ENCODE measurements around the gene TTC39C. TPM values are rescaled to one million over a fixed set of nuclear protein-coding genes. Genes with fewer than 3 reads are reported as not detected.

Gene TTC39C
- total RNA-seq, 4 donors from 2014 or later: 10.6 to 25.4 (median 12.9) TPM

DNA sequence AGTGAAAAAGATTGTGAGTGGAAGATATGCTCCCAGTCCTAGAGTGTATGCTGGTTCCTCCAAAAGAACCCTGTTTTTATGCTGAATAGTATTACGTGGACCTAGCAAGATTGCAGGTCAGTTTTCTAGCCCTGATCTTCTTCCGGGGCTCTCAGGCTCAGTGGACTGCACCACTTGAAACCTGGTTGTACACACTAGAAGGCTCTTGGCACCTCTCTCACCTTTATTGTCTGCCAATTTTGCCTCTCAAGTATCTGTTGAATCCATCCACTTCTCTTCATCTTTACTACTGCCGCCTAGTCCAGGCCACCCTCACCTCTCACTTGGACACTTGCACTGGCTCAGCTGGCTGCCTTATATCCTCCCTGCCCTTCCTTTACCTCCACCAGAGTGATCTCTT is 16.8 kb downstream of the TTC39C start:
- Histone ChIP-seq H3K36me3 (no peaks in the 10 kb centered on the region), H3K27ac (no peak overlapping the region), H3K9me3 (no peaks in the 10 kb centered on the region), H3K4me1 (no peaks in the 10 kb centered on the region), H3K27me3 (no peaks in the 10 kb centered on the region), H3K4me3 (replicated peaks in 1 of 3) (no peak overlapping the region)
- 35 to 45% methylated on average over 3 of the region's 3 CpGs for WGBS, 2 donors
- TF ChIP-seq, protein P1, sequence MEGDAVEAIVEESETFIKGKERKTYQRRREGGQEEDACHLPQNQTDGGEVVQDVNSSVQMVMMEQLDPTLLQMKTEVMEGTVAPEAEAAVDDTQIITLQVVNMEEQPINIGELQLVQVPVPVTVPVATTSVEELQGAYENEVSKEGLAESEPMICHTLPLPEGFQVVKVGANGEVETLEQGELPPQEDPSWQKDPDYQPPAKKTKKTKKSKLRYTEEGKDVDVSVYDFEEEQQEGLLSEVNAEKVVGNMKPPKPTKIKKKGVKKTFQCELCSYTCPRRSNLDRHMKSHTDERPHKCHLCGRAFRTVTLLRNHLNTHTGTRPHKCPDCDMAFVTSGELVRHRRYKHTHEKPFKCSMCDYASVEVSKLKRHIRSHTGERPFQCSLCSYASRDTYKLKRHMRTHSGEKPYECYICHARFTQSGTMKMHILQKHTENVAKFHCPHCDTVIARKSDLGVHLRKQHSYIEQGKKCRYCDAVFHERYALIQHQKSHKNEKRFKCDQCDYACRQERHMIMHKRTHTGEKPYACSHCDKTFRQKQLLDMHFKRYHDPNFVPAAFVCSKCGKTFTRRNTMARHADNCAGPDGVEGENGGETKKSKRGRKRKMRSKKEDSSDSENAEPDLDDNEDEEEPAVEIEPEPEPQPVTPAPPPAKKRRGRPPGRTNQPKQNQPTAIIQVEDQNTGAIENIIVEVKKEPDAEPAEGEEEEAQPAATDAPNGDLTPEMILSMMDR (IDR thresholded peaks at IDR 0.05): no peak
- no peak for TF ChIP-seq POLR2A (IDR thresholded peaks at IDR 0.05)
- peak; percentile 31 to 34 for DNase-seq
- intact Hi-C loops (cut with DNase I): no loop called here

DNA sequence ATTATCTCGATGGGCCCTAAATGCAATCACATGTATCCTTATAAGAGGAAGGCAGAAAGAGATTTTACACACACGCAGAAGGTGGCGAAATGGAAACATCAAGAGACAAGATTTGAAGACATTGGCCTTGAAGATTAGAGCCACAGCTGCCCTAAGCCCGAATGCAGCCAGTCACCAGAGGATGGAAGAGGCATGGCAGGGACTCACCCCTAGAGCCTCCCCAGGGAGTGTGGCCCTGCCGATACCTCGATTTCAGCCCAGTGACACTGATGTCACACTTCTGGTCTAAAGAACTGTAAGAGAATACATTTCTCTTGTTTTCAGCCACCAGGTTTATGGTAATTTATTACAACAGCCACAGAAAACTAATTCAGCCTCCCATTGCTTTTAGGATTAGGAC is 17.4 kb downstream of the TTC39C start:
- H3K9me3 ChIP-seq: no peaks in the 10 kb centered on the region
- H3K36me3 ChIP-seq: no peaks in the 10 kb centered on the region
- 69 to 80% methylated on average over 6 of the region's 6 CpGs for WGBS, 2 donors
- no peak overlapping the region for H3K4me3 ChIP-seq (replicated peaks in 1 of 3)
- no peaks in the 10 kb centered on the region for H3K27me3 ChIP-seq
- DNase-seq: no peak
- TF ChIP-seq POLR2A (IDR thresholded peaks at IDR 0.05): no peak
- TF ChIP-seq, protein P1 (IDR thresholded peaks at IDR 0.05): no peak
- H3K4me1 ChIP-seq: no peaks in the 10 kb centered on the region
- no peak overlapping the region for H3K27ac ChIP-seq
- intact Hi-C loops (cut with DNase I): no loop called here

DNA sequence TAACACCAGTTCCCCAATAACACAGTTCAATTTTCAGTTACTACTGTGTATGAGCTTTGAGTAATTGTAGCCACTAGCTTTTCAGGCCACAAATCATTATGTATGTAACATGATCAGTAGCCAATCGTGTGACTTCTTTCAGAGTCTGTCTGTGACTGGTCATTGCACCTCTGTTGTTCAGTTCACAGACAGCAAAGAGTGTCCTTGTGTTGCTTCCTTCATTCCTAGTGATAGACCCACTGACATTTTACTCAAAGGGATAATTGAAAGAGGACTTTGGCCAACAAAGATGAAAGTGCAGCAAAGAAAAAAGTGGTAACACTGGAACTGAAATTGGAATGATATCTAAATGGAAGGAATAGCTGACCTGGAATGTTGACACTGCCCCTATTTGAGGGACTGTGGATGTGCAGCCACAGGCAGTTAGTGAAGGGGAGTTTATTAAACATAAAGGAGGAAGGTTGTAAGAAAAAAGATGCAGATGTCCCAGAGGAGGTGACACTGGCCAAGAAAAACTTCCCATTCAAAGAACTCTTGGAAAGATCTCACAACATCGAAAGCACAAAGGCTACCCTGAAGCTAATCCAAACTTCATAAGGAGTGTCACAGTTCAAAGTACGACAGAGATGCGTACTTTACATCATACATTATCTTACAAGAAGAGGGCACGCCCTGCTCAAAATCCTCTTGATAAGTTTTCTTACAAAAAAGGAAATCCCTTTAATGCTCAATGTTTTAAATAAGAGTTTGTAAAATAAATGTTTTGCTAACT is 19.3 kb downstream of the TTC39C start:
- intact Hi-C loops (cut with DNase I): no loop called here
- DNase-seq: no peak

GRCh38 chr18:24035316-24035715 is 20.8 kb downstream of the TTC39C start:
- WGBS, 2 donors: 94 to 95% methylated on average over 4 of the region's 4 CpGs
- no peaks in the 10 kb centered on the region for H3K4me1 ChIP-seq
- no peak overlapping the region for H3K4me3 ChIP-seq (replicated peaks in 1 of 3)
- H3K27me3 ChIP-seq: no peaks in the 10 kb centered on the region
- no peaks in the 10 kb centered on the region for H3K36me3 ChIP-seq
- no peaks in the 10 kb centered on the region for H3K9me3 ChIP-seq
- intact Hi-C loops (cut with DNase I): no loop called here
- no peak overlapping the region for H3K27ac ChIP-seq
- TF ChIP-seq, protein P1 (IDR thresholded peaks at IDR 0.05): no peak
- TF ChIP-seq POLR2A (IDR thresholded peaks at IDR 0.05): no peak
- no peak for DNase-seq

More for the DNA sequence above, 19.3 kb downstream of the TTC39C start:
- Histone ChIP-seq H3K36me3 (no peaks in the 10 kb centered on the region), H3K9me3 (no peaks in the 10 kb centered on the region), H3K27me3 (no peaks in the 10 kb centered on the region), H3K27ac (no peak overlapping the region), H3K4me3 (replicated peaks in 1 of 3) (no peak overlapping the region), H3K4me1 (no peaks in the 10 kb centered on the region)
- TF ChIP-seq, protein P1 (IDR thresholded peaks at IDR 0.05): no peak
- no peak for TF ChIP-seq POLR2A (IDR thresholded peaks at IDR 0.05)
- WGBS, 2 donors: 82 to 86% methylated on average over 5 of the region's 5 CpGs

DNA sequence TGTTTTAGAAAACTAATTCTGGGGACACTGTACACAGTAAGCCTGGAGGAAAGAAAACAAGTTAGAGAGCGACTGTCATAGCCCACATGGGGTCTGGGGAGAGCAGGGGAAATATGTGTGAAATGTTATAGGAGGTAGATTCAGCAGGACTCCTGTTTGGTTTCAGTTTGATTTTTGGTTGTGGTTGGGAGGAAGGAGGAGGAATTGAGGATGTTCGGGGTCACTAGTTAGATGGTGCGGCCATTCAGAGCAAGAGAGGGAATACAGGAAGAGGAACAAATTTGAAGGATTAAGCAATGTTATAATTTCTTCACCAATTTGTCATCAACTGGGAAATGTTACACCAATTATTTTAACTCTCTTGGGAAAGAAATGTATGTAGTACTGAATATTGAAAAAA is 25.1 kb downstream of the TTC39C start:
- no peak for TF ChIP-seq POLR2A (IDR thresholded peaks at IDR 0.05)
- TF ChIP-seq, protein P1 (IDR thresholded peaks at IDR 0.05): no peak

More for the DNA sequence above, 25.1 kb downstream of the TTC39C start:
- DNase-seq: no peak
- intact Hi-C loops (cut with DNase I): no loop called here
- no peaks in the 10 kb centered on the region for H3K4me1 ChIP-seq
- no peak overlapping the region for H3K4me3 ChIP-seq (replicated peaks in 1 of 3)
- 89 to 96% methylated on average over 3 of the region's 3 CpGs for WGBS, 2 donors
- no peaks in the 10 kb centered on the region for H3K9me3 ChIP-seq
- no peaks in the 10 kb centered on the region for H3K36me3 ChIP-seq
- no peak overlapping the region for H3K27ac ChIP-seq
- no peaks in the 10 kb centered on the region for H3K27me3 ChIP-seq

Measured in thyroid gland (tissue), 4 donors.